Measurements from ENCODE around the gene ANO6. TPM values are rescaled to one million over a fixed set of nuclear protein-coding genes. Genes with fewer than 3 reads are reported as not detected.

The ANO6 gene
- total RNA-seq, 4 donors from 2014 or later = 117 to 224 (median 170) TPM

DNA sequence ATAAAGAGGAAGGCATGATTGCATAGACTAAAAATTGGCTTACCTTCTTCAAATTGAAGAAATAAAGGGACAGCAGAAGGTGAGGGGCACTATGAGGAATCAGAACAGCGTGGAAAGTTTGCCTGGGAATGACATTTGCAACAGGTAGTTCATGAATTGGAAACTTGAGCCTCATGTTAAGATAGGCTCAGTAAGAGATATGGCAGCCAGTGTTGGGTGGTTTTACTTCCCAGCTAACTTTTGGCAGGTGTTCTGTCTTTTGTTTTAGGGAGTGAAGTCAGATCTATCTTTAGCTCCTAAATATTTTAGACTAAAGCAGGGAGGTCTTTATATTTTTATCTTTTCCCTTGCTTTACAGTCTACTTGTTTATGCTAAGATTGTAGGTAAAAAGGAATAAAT is 122.4 kb downstream of the ANO6 start:
- Histone ChIP-seq H3K4me3 (no peak overlapping the region), H3K4me1 (peaks cover 0 to 44% (median 0%) of the 10 kb centered on the region in 3 donors), H3K27ac (peak overlapping the region in 3 of 4 donors; percentile 14 to 60 (median 30)), H3K36me3 (no peaks in the 10 kb centered on the region), H3K27me3 (no peaks in the 10 kb centered on the region), H3K9me3 (no peaks in the 10 kb centered on the region)
- WGBS, 2 donors (ENCODE audit: low coverage in 1 of 2) = 63 to 64% methylated on average over 1 of the region's 1 CpG
- TF ChIP-seq, protein P1, sequence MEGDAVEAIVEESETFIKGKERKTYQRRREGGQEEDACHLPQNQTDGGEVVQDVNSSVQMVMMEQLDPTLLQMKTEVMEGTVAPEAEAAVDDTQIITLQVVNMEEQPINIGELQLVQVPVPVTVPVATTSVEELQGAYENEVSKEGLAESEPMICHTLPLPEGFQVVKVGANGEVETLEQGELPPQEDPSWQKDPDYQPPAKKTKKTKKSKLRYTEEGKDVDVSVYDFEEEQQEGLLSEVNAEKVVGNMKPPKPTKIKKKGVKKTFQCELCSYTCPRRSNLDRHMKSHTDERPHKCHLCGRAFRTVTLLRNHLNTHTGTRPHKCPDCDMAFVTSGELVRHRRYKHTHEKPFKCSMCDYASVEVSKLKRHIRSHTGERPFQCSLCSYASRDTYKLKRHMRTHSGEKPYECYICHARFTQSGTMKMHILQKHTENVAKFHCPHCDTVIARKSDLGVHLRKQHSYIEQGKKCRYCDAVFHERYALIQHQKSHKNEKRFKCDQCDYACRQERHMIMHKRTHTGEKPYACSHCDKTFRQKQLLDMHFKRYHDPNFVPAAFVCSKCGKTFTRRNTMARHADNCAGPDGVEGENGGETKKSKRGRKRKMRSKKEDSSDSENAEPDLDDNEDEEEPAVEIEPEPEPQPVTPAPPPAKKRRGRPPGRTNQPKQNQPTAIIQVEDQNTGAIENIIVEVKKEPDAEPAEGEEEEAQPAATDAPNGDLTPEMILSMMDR (IDR thresholded peaks at IDR 0.05) = no peak
- TF ChIP-seq EP300 (IDR thresholded peaks at IDR 0.05) (no peak), POLR2AphosphoS5 (IDR thresholded peaks at IDR 0.05) (no peak), POLR2A (IDR thresholded peaks at IDR 0.05) (no peak)
- ATAC-seq = no peak

DNA sequence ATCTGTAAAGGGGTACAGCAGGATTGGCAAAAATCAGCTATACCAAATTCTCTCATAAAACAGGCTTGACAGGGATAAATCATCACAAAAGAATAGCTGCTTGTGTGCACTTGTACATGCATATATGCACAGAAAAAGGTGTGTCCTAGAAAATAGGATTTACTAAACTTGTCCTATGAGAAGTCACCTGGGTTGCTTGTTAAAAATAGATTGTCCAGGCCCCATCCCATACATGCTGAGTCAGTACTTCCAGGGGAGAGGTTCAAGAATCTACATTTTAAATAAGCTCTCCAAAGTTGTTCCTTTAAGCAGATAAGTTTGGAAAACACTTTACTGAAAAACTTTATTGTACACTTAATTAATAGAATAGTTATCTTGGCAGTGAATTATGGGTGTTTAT is 123.1 kb downstream of the ANO6 start:
- no peaks in the 10 kb centered on the region for H3K36me3 ChIP-seq
- peaks cover 0 to 51% (median 0%) of the 10 kb centered on the region in 3 donors for H3K4me1 ChIP-seq
- H3K27me3 ChIP-seq = no peaks in the 10 kb centered on the region
- no peak overlapping the region for H3K4me3 ChIP-seq
- no peak for TF ChIP-seq EP300 (IDR thresholded peaks at IDR 0.05)
- H3K9me3 ChIP-seq = no peaks in the 10 kb centered on the region
- peak overlapping the region in 3 of 4 donors; percentile 14 to 60 (median 30) for H3K27ac ChIP-seq
- no peak for ATAC-seq

DNA sequence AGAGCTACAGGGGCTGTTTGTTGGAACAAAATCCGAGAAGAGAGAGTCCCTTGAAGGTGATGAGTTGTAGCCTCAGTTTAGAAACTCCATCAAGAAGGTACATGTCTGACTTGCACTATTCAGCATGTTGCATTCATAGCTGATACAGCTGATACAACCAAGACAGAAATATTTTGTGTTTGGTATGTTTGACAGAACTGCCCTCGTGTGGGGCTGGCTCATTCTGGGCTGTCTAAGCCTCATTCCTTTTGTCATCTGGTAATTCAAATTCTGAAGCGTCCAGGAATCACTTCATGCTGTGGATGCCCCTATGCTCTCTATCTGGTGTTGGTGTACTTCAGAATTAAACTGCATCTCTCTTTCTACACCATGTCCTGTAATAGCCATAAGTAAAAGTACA is 126.3 kb downstream of the ANO6 start:
- Histone ChIP-seq H3K27me3 (no peaks in the 10 kb centered on the region), H3K4me1 (peaks cover 0 to 57% (median 0%) of the 10 kb centered on the region in 3 donors), H3K4me3 (no peak overlapping the region), H3K36me3 (peaks cover 0 to 7% of the 10 kb centered on the region in 2 donors), H3K27ac (no peak overlapping the region), H3K9me3 (no peaks in the 10 kb centered on the region)
- TF ChIP-seq POLR2A (IDR thresholded peaks at IDR 0.05) = no peak
- TF ChIP-seq, protein P1 (IDR thresholded peaks at IDR 0.05) = no peak
- no peak for TF ChIP-seq POLR2AphosphoS5 (IDR thresholded peaks at IDR 0.05)
- TF ChIP-seq EP300 (IDR thresholded peaks at IDR 0.05) = no peak
- WGBS, 2 donors (ENCODE audit: low coverage in 1 of 2) = 57 to 72% methylated on average over 2 to 3 of the region's 3 CpGs
- ATAC-seq = no peak

DNA sequence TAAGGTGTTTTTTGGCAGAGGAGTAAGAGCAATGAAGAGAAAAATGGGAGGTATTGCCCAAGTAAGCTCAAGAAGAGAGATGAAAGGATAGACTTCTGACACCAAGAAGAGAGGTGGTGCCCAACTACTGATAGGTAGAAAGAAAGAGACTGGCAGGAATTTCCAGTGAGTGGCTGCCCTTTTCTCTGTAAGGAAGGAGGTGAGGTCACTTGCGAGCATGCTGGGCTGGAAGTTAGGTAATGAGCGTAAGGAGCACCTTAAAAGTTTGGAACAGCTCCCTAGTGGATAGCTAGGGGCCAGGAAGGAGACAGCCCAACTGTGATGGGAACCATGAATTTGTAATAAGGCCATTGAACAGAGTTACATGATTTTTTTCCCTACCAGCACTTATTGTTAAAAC is 127.0 kb downstream of the ANO6 start:
- Histone ChIP-seq H3K36me3 (peaks cover 0 to 13% of the 10 kb centered on the region in 2 donors), H3K27me3 (no peaks in the 10 kb centered on the region), H3K27ac (peak overlapping the region in 1 of 4 donors; percentile 41), H3K4me3 (no peak overlapping the region), H3K4me1 (peaks cover 0 to 55% (median 0%) of the 10 kb centered on the region in 3 donors), H3K9me3 (no peaks in the 10 kb centered on the region)
- 86 to 100% methylated on average over 1 to 2 of the region's 2 CpGs for WGBS, 2 donors (ENCODE audit: low coverage in 1 of 2)
- ATAC-seq = no peak
- TF ChIP-seq POLR2A (IDR thresholded peaks at IDR 0.05) = no peak
- no peak for TF ChIP-seq POLR2AphosphoS5 (IDR thresholded peaks at IDR 0.05)
- TF ChIP-seq EP300 (IDR thresholded peaks at IDR 0.05) = no peak
- TF ChIP-seq, protein P1 (IDR thresholded peaks at IDR 0.05) = no peak

DNA sequence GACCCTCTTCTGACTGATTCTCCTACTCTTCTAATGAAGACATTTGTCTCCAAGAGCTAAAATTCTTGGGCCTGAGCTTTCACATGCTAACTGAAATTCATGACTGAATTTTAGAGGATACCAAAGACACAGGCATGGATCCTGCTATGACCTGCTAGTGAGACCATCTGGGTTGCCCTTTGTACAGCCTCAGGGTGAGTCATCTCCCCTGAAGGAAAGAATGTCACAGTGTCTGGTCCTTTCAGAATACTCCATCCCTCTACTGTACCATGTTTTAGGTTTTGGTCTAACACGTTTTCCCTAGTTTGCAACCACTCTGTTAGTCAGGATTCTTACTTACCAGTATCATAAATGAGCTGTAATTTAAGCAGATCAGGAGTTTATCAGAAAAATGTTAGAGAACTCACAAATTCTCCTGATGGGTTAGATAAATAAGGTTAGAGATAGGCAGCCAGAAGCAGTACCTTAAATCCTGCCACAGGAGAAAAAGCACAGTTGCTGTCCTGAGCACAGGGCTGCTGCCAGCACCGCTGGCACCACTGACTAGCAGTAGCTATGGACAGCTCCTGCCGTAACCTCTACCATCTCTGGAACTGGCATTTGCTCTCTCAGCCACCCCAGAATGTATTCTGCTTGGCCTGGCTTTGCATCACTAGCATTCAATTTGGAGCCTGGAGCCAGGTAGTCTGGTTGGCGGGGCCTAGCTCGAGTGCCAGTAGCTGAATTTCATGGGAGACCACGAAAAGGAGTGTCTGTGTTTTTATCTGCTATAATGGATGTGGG is 127.6 kb downstream of the ANO6 start:
- TF ChIP-seq, protein P1 (IDR thresholded peaks at IDR 0.05) = no peak
- TF ChIP-seq POLR2A (IDR thresholded peaks at IDR 0.05) (no peak), EP300 (IDR thresholded peaks at IDR 0.05) (no peak), POLR2AphosphoS5 (IDR thresholded peaks at IDR 0.05) (no peak)
- peaks cover 2 to 19% of the 10 kb centered on the region in 2 donors for H3K36me3 ChIP-seq
- H3K9me3 ChIP-seq = no peaks in the 10 kb centered on the region
- peak overlapping the region in 1 of 4 donors; percentile 41 for H3K27ac ChIP-seq
- 75 to 81% methylated on average over 1 to 6 of the region's 6 CpGs for WGBS, 2 donors (ENCODE audit: low coverage in 1 of 2)
- H3K4me1 ChIP-seq = peaks cover 0 to 53% (median 0%) of the 10 kb centered on the region in 3 donors
- no peak overlapping the region for H3K4me3 ChIP-seq
- no peak for ATAC-seq
- H3K27me3 ChIP-seq = no peaks in the 10 kb centered on the region
